Mesenchymal stem cell (in vitro differentiated cells and primary cell): ENCODE data around the gene RNF4.

Experiments used
- DNase-seq: peaks from one replicate; pipeline ENCODE4 v3.0.0-alpha.2; 2013
- H2AFZ ChIP-seq: one replicate; pipeline ENCODE4 v1.6.1; 2013; ENCODE audit warnings: low read depth, mild to moderate bottlenecking, control low read depth, inconsistent platforms, low read length, moderate library complexity
- H2AK5ac ChIP-seq: 2 replicates; pipeline ENCODE4 v1.6.1; 2013; ENCODE audit warnings: low read length, moderate library complexity, mild to moderate bottlenecking, inconsistent platforms; ENCODE audit not compliant: severe bottlenecking
- H2BK120ac ChIP-seq: one replicate; pipeline ENCODE4 v1.6.1; 2013; ENCODE audit warnings: low read depth, mild to moderate bottlenecking, inconsistent platforms, low read length, moderate library complexity
- H2BK12ac ChIP-seq, 2 experiments: one replicate each; pipeline ENCODE4 v1.6.1; 2013; ENCODE audit warnings: inconsistent platforms in 2 of 2, low read length in 2 of 2, mild to moderate bottlenecking in 2 of 2, moderate library complexity in 2 of 2, control low read depth in 1 of 2
- H2BK15ac ChIP-seq: one replicate; pipeline ENCODE4 v1.6.1; 2013; ENCODE audit warnings: mild to moderate bottlenecking, low read depth, inconsistent platforms; ENCODE audit not compliant: poor library complexity, severe bottlenecking
- H2BK5ac ChIP-seq: 2 replicates; pipeline ENCODE4 v1.6.1; 2013; ENCODE audit warnings: low read depth, mild to moderate bottlenecking, low read length, control low read depth, inconsistent platforms; ENCODE audit not compliant: poor library complexity, severe bottlenecking
- H3K14ac ChIP-seq, 2 experiments: one replicate each; pipeline ENCODE4 v1.6.1; 2013; ENCODE audit warnings: inconsistent platforms in 2 of 2, low read length in 2 of 2, control low read depth in 1 of 2, mild to moderate bottlenecking in 1 of 2, moderate library complexity in 1 of 2
- H3K18ac ChIP-seq, 2 experiments: one replicate each; pipeline ENCODE4 v1.6.1; 2013; ENCODE audit warnings: inconsistent platforms in 2 of 2, low read length in 2 of 2, control low read depth in 1 of 2, low read depth in 1 of 2, mild to moderate bottlenecking in 1 of 2
- H3K23ac ChIP-seq, 2 experiments: one replicate each; pipeline ENCODE4 v1.6.1; 2013; ENCODE audit warnings: inconsistent platforms in 2 of 2, low read length in 2 of 2, mild to moderate bottlenecking in 2 of 2, moderate library complexity in 2 of 2, control low read depth in 1 of 2
- H3K27ac ChIP-seq: 2 replicates; pipeline ENCODE4 v1.5.1; 2013; ENCODE audit warnings: mild to moderate bottlenecking, moderate library complexity, low read length, control low read depth, inconsistent platforms; ENCODE audit not compliant: poor library complexity, severe bottlenecking
- H3K27me3 ChIP-seq, 2 experiments: 2 replicates each; pipeline versions ENCODE4 v1.6.1 to v1.7.0; 2013; ENCODE audit warnings: low read length in 2 of 2, mild to moderate bottlenecking in 2 of 2, moderate library complexity in 2 of 2, control low read depth in 1 of 2, inconsistent platforms in 1 of 2; ENCODE audit not compliant: control insufficient read depth in 1 of 2, insufficient read depth in 1 of 2
- H3K36me3 ChIP-seq, 2 experiments: 2 replicates each; pipeline versions ENCODE4 v1.6.1 to v1.7.0; 2013; ENCODE audit warnings: low read length in 2 of 2, control low read depth in 1 of 2, inconsistent platforms in 1 of 2, low read depth in 1 of 2, mild to moderate bottlenecking in 1 of 2; ENCODE audit not compliant: insufficient read depth in 2 of 2, control insufficient read depth in 1 of 2
- H3K4ac ChIP-seq, 2 experiments: one replicate each; pipeline ENCODE4 v1.6.1; 2013; ENCODE audit warnings: inconsistent platforms in 2 of 2, low read length in 2 of 2, mild to moderate bottlenecking in 2 of 2, moderate library complexity in 2 of 2, control low read depth in 1 of 2, low read depth in 1 of 2
- H3K4me1 ChIP-seq: 2 replicates; pipeline ENCODE4 v1.6.1; 2013; ENCODE audit warnings: low read depth, low read length, control low read depth; ENCODE audit not compliant: control insufficient read depth, insufficient read depth
- H3K4me2 ChIP-seq: 2 replicates; pipeline ENCODE4 v1.6.1; 2013; ENCODE audit warnings: low read length, mild to moderate bottlenecking, inconsistent platforms; ENCODE audit not compliant: poor library complexity, severe bottlenecking
- H3K4me3 ChIP-seq, 2 experiments: 2 replicates each; pipeline versions ENCODE4 v1.5.1 to v1.7.0; 2013; ENCODE audit warnings: low read length in 2 of 2, mild to moderate bottlenecking in 2 of 2, control low read depth in 1 of 2, low read depth in 1 of 2; ENCODE audit not compliant: insufficient read depth in 1 of 2
- H3K79me1 ChIP-seq: replicated peaks from 2 replicates; pipeline ENCODE4 v1.6.1; 2013; ENCODE audit warnings: mild to moderate bottlenecking, control low read depth, low read length, inconsistent platforms; ENCODE audit not compliant: poor library complexity, severe bottlenecking
- H3K9ac ChIP-seq: 2 replicates; pipeline ENCODE4 v1.7.0; 2013; ENCODE audit warnings: mild to moderate bottlenecking, low read length, moderate library complexity
- H3K9me3 ChIP-seq: 2 replicates; pipeline ENCODE4 v1.7.0; 2013; ENCODE audit warnings: mild to moderate bottlenecking, low read length; ENCODE audit not compliant: control insufficient read depth
- H4K8ac ChIP-seq: one replicate; pipeline ENCODE4 v1.6.1; 2013; ENCODE audit warnings: inconsistent platforms, mild to moderate bottlenecking, low read length, moderate library complexity
- H4K91ac ChIP-seq: one replicate; pipeline ENCODE4 v1.6.1; 2013; ENCODE audit warnings: mild to moderate bottlenecking, low read length, inconsistent platforms
- WGBS: methylation state at CpG from one replicate; pipeline ENCODE4 v1.1.7; 2013; ENCODE audit warnings: mixed read lengths; 5-methylcytosine and 5-hydroxymethylcytosine counted together

Gene RNF4

DNA sequence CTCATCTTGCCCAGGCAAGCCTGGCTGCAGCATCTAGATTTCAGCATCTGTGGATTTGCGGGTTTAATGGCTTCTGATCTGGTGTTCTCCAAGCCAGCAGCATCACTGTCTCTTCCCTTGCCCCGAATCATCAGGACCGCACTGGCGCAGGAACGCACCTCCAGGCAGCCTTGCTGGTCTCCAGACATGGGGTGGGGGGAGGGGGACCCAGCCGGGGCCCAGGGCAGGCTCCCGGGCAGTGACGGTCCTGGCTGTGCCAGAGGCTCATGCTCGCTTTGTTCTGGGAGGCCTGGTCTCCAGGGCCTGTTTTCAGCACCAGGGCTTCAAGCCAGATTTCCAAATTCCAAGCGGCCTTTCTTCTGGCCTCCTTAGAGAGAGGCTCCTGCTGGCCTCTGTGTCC lies 45.2 kb upstream of the RNF4 start:
- Histone ChIP-seq H3K4me2 (no peak overlapping the region), H4K8ac (no peak overlapping the region), H3K4ac (no peak overlapping the region), H4K91ac (no peak overlapping the region), H2BK120ac (no peak overlapping the region), H2AFZ (no peak overlapping the region), H3K9me3 (peaks cover 4% of the 10 kb centered on the region), H2BK12ac (no peak overlapping the region), H3K4me3 (no peak overlapping the region), H3K27ac (no peak overlapping the region), H2BK5ac (no peak overlapping the region), H3K18ac (no peak overlapping the region), H3K79me1 (no peaks in the 10 kb centered on the region), H3K23ac (no peak overlapping the region), H2BK15ac (no peak overlapping the region), H3K4me1 (peaks cover 15% of the 10 kb centered on the region), H3K27me3 (peaks cover 18 to 60% of the 10 kb centered on the region in 2 experiments), H3K9ac (no peak overlapping the region), H3K36me3 (peaks cover 0 to 3% of the 10 kb centered on the region in 2 experiments), H2AK5ac (no peak overlapping the region), H3K14ac (no peak overlapping the region)
- 87% methylated on average over 10 of the region's 10 CpGs for WGBS
- DNase-seq = no peak

DNA sequence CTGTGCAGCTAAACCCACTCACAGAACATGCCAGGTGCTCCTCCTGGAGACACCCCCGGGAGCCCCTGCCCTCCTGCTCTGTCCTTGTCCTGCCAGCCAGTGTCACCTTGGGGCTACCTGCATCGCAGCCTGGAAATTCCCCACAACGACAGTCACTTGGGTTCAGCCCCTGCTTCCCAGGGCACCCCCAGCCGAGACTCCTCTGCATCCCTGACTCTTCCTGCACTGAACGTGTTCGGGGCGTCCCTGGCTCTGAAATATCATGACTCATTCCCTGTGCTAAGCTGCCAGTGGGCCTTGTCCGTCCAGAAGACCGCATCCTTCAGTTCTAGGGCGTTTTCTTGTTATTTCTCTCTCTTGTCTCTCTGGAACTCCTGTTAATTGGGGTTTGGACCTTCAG lies 44.3 kb upstream of the RNF4 start:
- no peak overlapping the region for H2BK5ac ChIP-seq
- H3K27me3 ChIP-seq = peaks cover 13 to 54% of the 10 kb centered on the region in 2 experiments
- H2BK120ac ChIP-seq = no peak overlapping the region
- H3K4me2 ChIP-seq = no peak overlapping the region
- no peak overlapping the region for H3K4me3 ChIP-seq
- H2BK15ac ChIP-seq = no peak overlapping the region
- H3K14ac ChIP-seq = no peak overlapping the region
- H3K23ac ChIP-seq = no peak overlapping the region
- H3K9ac ChIP-seq = peak overlapping the region; percentile 47
- no peak overlapping the region for H3K27ac ChIP-seq
- no peak for DNase-seq
- no peak overlapping the region for H2AK5ac ChIP-seq
- H2BK12ac ChIP-seq = no peak overlapping the region
- 75% methylated on average over 10 of the region's 10 CpGs for WGBS
- H3K9me3 ChIP-seq = peaks cover 4% of the 10 kb centered on the region
- no peaks in the 10 kb centered on the region for H3K79me1 ChIP-seq
- H4K91ac ChIP-seq = no peak overlapping the region
- no peak overlapping the region for H3K18ac ChIP-seq
- H3K4me1 ChIP-seq = peaks cover 9% of the 10 kb centered on the region
- no peak overlapping the region for H2AFZ ChIP-seq
- no peak overlapping the region for H4K8ac ChIP-seq
- H3K4ac ChIP-seq = no peak overlapping the region
- H3K36me3 ChIP-seq = peaks cover 0 to 3% of the 10 kb centered on the region in 2 experiments

DNA sequence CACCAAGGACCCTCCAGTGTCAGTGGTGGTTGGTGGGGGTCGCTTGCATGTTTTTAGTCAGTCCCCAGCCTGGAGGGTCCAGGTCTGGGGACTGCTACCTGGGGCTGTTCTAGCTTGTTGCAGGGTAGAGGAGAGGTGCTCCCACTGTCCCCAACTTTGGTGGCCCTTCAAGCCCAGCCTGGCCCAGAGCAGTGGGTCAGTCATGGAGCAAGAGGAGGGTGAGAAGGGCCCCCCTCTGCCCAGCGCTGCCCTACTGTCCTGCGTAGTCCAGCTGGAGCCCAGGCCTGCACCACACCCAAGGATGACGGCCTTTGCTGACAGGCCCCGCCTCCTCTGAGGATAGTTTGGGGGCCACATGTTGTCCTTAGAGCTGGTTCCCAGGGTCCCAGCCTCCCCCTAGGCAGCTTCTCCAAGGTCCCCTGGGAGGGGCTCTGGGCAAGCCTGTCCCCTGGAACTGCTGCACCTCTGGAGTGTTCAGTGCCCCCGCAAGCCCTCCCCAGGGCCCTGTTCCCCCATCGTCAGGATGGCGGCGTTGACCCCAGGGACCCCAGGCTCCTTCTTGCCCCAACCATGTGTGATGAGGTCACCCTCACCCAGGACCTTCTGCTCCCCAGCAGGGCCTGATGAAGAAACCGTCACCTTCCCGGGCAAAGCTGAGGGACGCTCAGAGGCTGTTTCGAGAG lies 43.4 kb upstream of the RNF4 start:
- no peak overlapping the region for H2BK120ac ChIP-seq
- H3K4me1 ChIP-seq = peaks cover 9% of the 10 kb centered on the region
- H3K4me2 ChIP-seq = no peak overlapping the region
- H4K91ac ChIP-seq = no peak overlapping the region
- peaks cover 4 to 45% of the 10 kb centered on the region in 2 experiments for H3K27me3 ChIP-seq
- peak overlapping the region in 1 of 2 experiments; percentile 11 for H3K14ac ChIP-seq
- peak overlapping the region; percentile 38 for H2AK5ac ChIP-seq
- H3K9ac ChIP-seq = no peak overlapping the region
- H4K8ac ChIP-seq = no peak overlapping the region
- H3K4ac ChIP-seq = no peak overlapping the region
- no peak for DNase-seq
- H3K9me3 ChIP-seq = peaks cover 2% of the 10 kb centered on the region
- H2BK12ac ChIP-seq = no peak overlapping the region
- WGBS = 88% methylated on average over 13 of the region's 13 CpGs
- H3K4me3 ChIP-seq = no peak overlapping the region
- H3K27ac ChIP-seq = no peak overlapping the region
- peaks cover 0 to 3% of the 10 kb centered on the region in 2 experiments for H3K36me3 ChIP-seq
- H2AFZ ChIP-seq = no peak overlapping the region
- no peak overlapping the region for H3K18ac ChIP-seq
- H3K79me1 ChIP-seq = no peaks in the 10 kb centered on the region
- no peak overlapping the region for H2BK5ac ChIP-seq
- no peak overlapping the region for H3K23ac ChIP-seq
- no peak overlapping the region for H2BK15ac ChIP-seq

DNA sequence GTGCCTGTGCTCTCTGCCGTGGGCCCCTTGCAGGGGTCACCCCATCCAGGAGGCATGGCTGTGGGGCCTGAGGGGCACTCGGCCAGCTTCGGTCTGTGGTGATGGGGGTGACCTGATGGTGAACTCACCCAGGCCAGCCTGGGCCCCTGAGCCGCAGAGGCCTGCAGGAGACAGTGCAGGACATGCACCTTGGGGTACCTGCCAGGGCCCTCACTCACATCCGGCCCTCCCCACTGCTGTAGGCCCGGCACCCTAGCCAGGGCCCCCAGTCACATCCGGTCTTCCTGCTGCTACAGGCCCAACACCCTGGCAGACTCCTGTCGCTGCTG lies 42.9 kb upstream of the RNF4 start:
- 90% methylated on average over 8 of the region's 8 CpGs for WGBS
- Histone ChIP-seq H4K8ac (no peak overlapping the region), H3K23ac (no peak overlapping the region), H3K18ac (no peak overlapping the region), H3K27ac (no peak overlapping the region), H2AFZ (no peak overlapping the region), H3K4ac (no peak overlapping the region), H4K91ac (no peak overlapping the region), H3K4me3 (no peak overlapping the region), H3K9ac (no peak overlapping the region), H2BK5ac (no peak overlapping the region), H3K4me2 (no peak overlapping the region), H2BK12ac (no peak overlapping the region), H2BK15ac (no peak overlapping the region), H3K9me3 (no peaks in the 10 kb centered on the region), H2BK120ac (no peak overlapping the region), H2AK5ac (no peak overlapping the region), H3K4me1 (peaks cover 9% of the 10 kb centered on the region), H3K79me1 (no peaks in the 10 kb centered on the region), H3K36me3 (peaks cover 0 to 3% of the 10 kb centered on the region in 2 experiments), H3K14ac (peak overlapping the region in 1 of 2 experiments; percentile 56), H3K27me3 (peaks cover 0 to 40% of the 10 kb centered on the region in 2 experiments)
- no peak for DNase-seq
